Endothelial cell of umbilical vein (primary cell): Measurements from ENCODE around the gene PRR7. TPM values are rescaled to one million over a fixed set of nuclear protein-coding genes. Genes with fewer than 3 reads are reported as not detected.

ENCODE experiments used
- BruUV-seq: library from RNA; stranded (reverse); fragments of 400-500 nt; replicated peaks from 2 replicates; lab custom pipeline; 2021; lab: Mats Ljungman, UMichigan
- CTCF ChIA-PET: fragments of 300-600, 350-600 bp; sonication (Branson Sonifier 250); formaldehyde crosslinking; loops from one replicate; lab custom pipeline; 2021; ENCODE audit warnings: antibody characterized with exemption, inconsistent platforms; lab: Charles Lee
- POLR2A ChIA-PET: fragments of 300-600, 350-600 bp; sonication (Branson Sonifier 250); formaldehyde crosslinking; loops from one replicate; lab custom pipeline; 2021; ENCODE audit warnings: antibody characterized with exemption, inconsistent platforms; lab: Charles Lee
- DNase-seq: peaks from one replicate; pipeline ENCODE4 v3.0.0-alpha.2; 2011; ENCODE audit warnings: low read depth, low spot score
- FAIRE-seq: peaks from 2 replicates; lab custom pipeline; 2011; peaks lifted over from hg19 to GRCh38; lab: Jason Lieb, UNC
- H2AFZ ChIP-seq: 2 replicates; pipeline ENCODE4 v1.6.0; 2012; ENCODE audit warnings: low read depth, low read length, control low read depth, inconsistent platforms
- H3K27ac ChIP-seq: 2 replicates; pipeline ENCODE4 v1.5.1; 2011; ENCODE audit warnings: low read depth, mild to moderate bottlenecking, control low read depth, low read length, moderate library complexity; ENCODE audit not compliant: insufficient read depth
- H3K27me3 ChIP-seq, 2 experiments: 2 replicates each; pipeline versions ENCODE4 v1.6.0 to v1.6.1; 2011; ENCODE audit warnings: low read length in 2 of 2, mixed read lengths in 1 of 2; ENCODE audit not compliant: control insufficient read depth in 2 of 2, insufficient read depth in 2 of 2
- H3K36me3 ChIP-seq, 2 experiments: 2 replicates in 1 of 2; 3 replicates in 1 of 2; pipeline ENCODE4 v1.5.1; 2011; ENCODE audit warnings: low read length in 2 of 2, mild to moderate bottlenecking in 1 of 2, moderate library complexity in 1 of 2; ENCODE audit not compliant: control insufficient read depth in 2 of 2, insufficient read depth in 2 of 2; ENCODE audit errors: extremely low read depth in 1 of 2
- H3K4me1 ChIP-seq: 3 replicates; pipeline ENCODE4 v1.5.1; 2011; ENCODE audit warnings: mild to moderate bottlenecking, low read length; ENCODE audit not compliant: control insufficient read depth, insufficient read depth; ENCODE audit errors: extremely low read depth
- H3K4me2 ChIP-seq: 2 replicates; pipeline ENCODE4 v1.6.1; 2011; ENCODE audit warnings: low read length, control low read depth, mixed read lengths; ENCODE audit not compliant: insufficient read depth
- H3K4me3 ChIP-seq, 3 experiments: fragments of 200-600 bp in 1 of 3; sonication (generic), shearing (Covaris generic) in 1 of 3; replicated peaks in 1 of 3; 2 replicates each; pipeline ENCODE4 v1.5.1; 2011 to 2016; ENCODE audit warnings: control low read depth in 3 of 3, low read length in 3 of 3, mild to moderate bottlenecking in 2 of 3, inconsistent platforms in 1 of 3, low read depth in 1 of 3, moderate library complexity in 1 of 3; ENCODE audit not compliant: insufficient read depth in 1 of 3
- H3K79me2 ChIP-seq: 2 replicates; pipeline ENCODE4 v1.6.0; 2012; ENCODE audit warnings: low read length, inconsistent platforms; ENCODE audit not compliant: control insufficient read depth, insufficient read depth
- H3K9ac ChIP-seq: replicated peaks from 2 replicates; pipeline ENCODE3; 2011; ENCODE audit warnings: low read length, control low read depth; ENCODE audit not compliant: insufficient read depth; ENCODE audit errors: extremely low read depth
- H3K9me1 ChIP-seq: replicated peaks from 3 replicates; pipeline ENCODE4 v1.6.0; 2011; ENCODE audit warnings: mild to moderate bottlenecking, low read length; ENCODE audit not compliant: control insufficient read depth, insufficient read depth; ENCODE audit errors: extremely low read depth
- H3K9me3 ChIP-seq: replicated peaks from 2 replicates; pipeline ENCODE4 v1.5.1; 2012; ENCODE audit warnings: low read length, inconsistent platforms; ENCODE audit not compliant: control insufficient read depth, insufficient read depth
- H4K20me1 ChIP-seq: replicated peaks from 2 replicates; pipeline ENCODE3; 2011; ENCODE audit warnings: mild to moderate bottlenecking, low read length; ENCODE audit not compliant: control insufficient read depth, insufficient read depth; ENCODE audit errors: extremely low read depth
- CTCF ChIP-seq, 2 donors: IDR thresholded peaks; 1 replicate in 1 of 2; 2 replicates in 1 of 2; pipeline ENCODE4 v1.5.1; 2011; ENCODE audit warnings: low read length in 2 of 2, mild to moderate bottlenecking in 2 of 2, moderate library complexity in 2 of 2, control low read depth in 1 of 2, inconsistent platforms in 1 of 2, low read depth in 1 of 2; ENCODE audit not compliant: insufficient read depth in 1 of 2; ENCODE audit errors: extremely low read depth in 1 of 2
- POLR2AphosphoS5 ChIP-seq: IDR thresholded peaks from 2 replicates; pipeline ENCODE4 v1.6.1; 2012; ENCODE audit warnings: low read depth, mild to moderate bottlenecking, control low read depth, low read length, moderate library complexity; ENCODE audit not compliant: insufficient read depth
- dilution Hi-C: fragments of 300-500 bp; cut with MboI; formaldehyde crosslinking; loops from one replicate; pipeline ENCODE4 v1.15.0; 2019; ENCODE audit warnings: low sequenced_read_pairs; ENCODE audit not compliant: extremely low pct_ligation_motif_present
- intact Hi-C: fragments of 100-400 bp; cut with micrococcal nuclease; formaldehyde crosslinking; loops from one replicate; pipeline ENCODE4 v1.10.0; 2022
- polyA plus RNA-seq, 4 experiments: library from polyadenylated mRNA; depleted of rRNA in 3 of 4; stranded (reverse) in 3 of 4; unstranded in 1 of 4; fragments of >200 nt; gene quantifications; 2 replicates each; pipeline versions ENCODE4 v1.2.1 to v1.2.3, GENCODE V29; 2011 to 2012; ENCODE audit warnings: missing spikeins in 1 of 4
- total RNA-seq: library from RNA; stranded (reverse); gene quantifications from 2 replicates; pipeline ENCODE4 v1.2.3, GENCODE V29; 2021

PRR7 gene
- total and polyA plus RNA-seq, 2 donors (not counting 3 experiments of a cell fraction or from before 2014, with no cell fraction given), result 6.5 to 6.6 TPM

- H3K79me2 ChIP-seq, result peaks cover 23% of the 10 kb centered on the region
- H3K4me3 ChIP-seq, result no peak overlapping the region
- peaks cover 11 to 31% of the 10 kb centered on the region in 2 experiments for H3K36me3 ChIP-seq
- CTCF ChIA-PET, result interaction anchor here (0.7 to 1.4 kb wide), 3 partner anchors 28 to 29 kb away, joined by 3 to 5 read pairs (median 3); no protein-coding TSS in a partner anchor
- H4K20me1 ChIP-seq, result no peaks in the 10 kb centered on the region
- H3K9me1 ChIP-seq, result no peaks in the 10 kb centered on the region
- dilution Hi-C loops (no loop called here), intact Hi-C loops (no loop called here)
- FAIRE-seq (no peak), DNase-seq (no peak)
- no TSS peak for BruUV-seq
- H2AFZ ChIP-seq, result no peak overlapping the region
- H3K27ac ChIP-seq, result no peak overlapping the region
- H3K27me3 ChIP-seq, result no peaks in the 10 kb centered on the region
- H3K4me1 ChIP-seq, result peaks cover 4% of the 10 kb centered on the region
- H3K9ac ChIP-seq, result no peak overlapping the region
- TF ChIP-seq POLR2AphosphoS5 (no peak), CTCF (IDR thresholded peaks at IDR 0.05; ENCODE audit: extremely low read depth in 1 of 2, insufficient read depth in 1 of 2, low read depth in 1 of 2, low read length in 2 of 2) (no peak)
- POLR2A ChIA-PET, result no interaction called here
- no peak overlapping the region for H3K4me2 ChIP-seq
- H3K9me3 ChIP-seq, result no peaks in the 10 kb centered on the region
Measured at GRCh38 chr5:177432143-177432838, 14.3 kb upstream of the PRR7 start.
